T-helper 1 cell treated with Interleukin-12 subunit alpha and Interleukin-12 subunit beta and Interleukin-4 antibody, amounts not matched to agents 30 μg/mL and 1 μg/mL, for 36 hours (primary cell): ENCODE measurements around the gene MAGI1.
"Not testable (repeated sequence)": the region's sequence is repeated elsewhere in the genome, so short reads cannot be mapped to it uniquely, and the experiment has no call there.

Experiments
- H3K27ac Mint-ChIP-seq: one replicate; pipeline ENCODE4 v1.8.0; 2021; ENCODE audit warnings: mild to moderate bottlenecking, mixed read lengths
- H3K27me3 Mint-ChIP-seq: one replicate; pipeline ENCODE4 v1.8.0; 2021; ENCODE audit warnings: low read depth, mixed read lengths
- H3K36me3 Mint-ChIP-seq: one replicate; pipeline ENCODE4 v1.8.0; 2021; ENCODE audit warnings: low read depth, mixed read lengths
- H3K4me1 Mint-ChIP-seq: one replicate; pipeline ENCODE4 v1.8.0; 2021; ENCODE audit warnings: low read depth, mixed read lengths
- H3K4me3 Mint-ChIP-seq: one replicate; pipeline ENCODE4 v1.8.0; 2021; ENCODE audit warnings: mild to moderate bottlenecking, moderate library complexity, mixed read lengths
- H3K9me3 Mint-ChIP-seq: one replicate; pipeline ENCODE4 v1.8.0; 2021; ENCODE audit warnings: mixed read lengths

The MAGI1 gene

DNA sequence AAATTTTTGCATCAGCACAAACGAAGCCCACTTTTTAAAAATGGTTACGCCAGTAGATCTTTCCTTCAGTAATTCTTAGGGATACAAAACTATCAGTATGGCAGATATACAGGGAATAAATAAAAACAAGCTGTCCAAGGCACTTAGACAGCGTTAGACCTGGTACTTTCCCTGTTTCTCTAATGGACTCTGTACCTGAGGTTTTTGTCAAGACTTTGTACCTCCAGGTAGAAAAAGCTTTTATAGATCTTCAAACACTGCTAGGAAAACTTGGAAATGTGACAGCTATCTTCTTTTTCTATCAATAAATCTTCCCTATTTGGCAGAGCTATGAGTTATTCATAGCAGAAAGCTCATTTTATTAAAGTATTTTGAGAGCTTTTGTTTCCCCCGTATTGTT lies 477.8 kb downstream of the MAGI1 start:
- Mint-ChIP-seq H3K4me1 (no peaks in the 10 kb centered on the region), H3K4me3 (no peak overlapping the region), H3K27me3 (no peaks in the 10 kb centered on the region), H3K36me3 (no peaks in the 10 kb centered on the region), H3K9me3 (no peaks in the 10 kb centered on the region), H3K27ac (no peak overlapping the region)

DNA sequence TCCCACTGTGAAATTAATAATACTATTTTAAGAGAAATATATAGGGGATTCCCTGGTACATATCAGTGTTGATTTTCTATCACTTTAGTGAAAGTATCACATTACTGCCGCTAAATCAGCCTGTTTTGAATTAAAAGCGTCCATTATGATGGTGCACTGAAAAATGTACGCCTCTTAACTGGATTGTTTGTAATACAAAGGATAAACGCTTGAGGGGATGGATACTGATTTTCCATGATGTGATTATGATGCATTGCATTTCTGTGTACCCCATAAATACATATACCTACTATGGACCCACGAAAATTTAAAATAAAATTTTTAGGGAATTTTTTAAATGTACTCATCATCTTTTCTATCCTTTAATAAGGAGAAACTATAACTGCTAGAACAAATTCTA lies 478.6 kb downstream of the MAGI1 start:
- no peaks in the 10 kb centered on the region for H3K4me1 Mint-ChIP-seq
- no peak overlapping the region for H3K27ac Mint-ChIP-seq
- H3K4me3 Mint-ChIP-seq: no peak overlapping the region
- no peaks in the 10 kb centered on the region for H3K36me3 Mint-ChIP-seq
- H3K27me3 Mint-ChIP-seq: no peaks in the 10 kb centered on the region
- H3K9me3 Mint-ChIP-seq: no peaks in the 10 kb centered on the region

DNA sequence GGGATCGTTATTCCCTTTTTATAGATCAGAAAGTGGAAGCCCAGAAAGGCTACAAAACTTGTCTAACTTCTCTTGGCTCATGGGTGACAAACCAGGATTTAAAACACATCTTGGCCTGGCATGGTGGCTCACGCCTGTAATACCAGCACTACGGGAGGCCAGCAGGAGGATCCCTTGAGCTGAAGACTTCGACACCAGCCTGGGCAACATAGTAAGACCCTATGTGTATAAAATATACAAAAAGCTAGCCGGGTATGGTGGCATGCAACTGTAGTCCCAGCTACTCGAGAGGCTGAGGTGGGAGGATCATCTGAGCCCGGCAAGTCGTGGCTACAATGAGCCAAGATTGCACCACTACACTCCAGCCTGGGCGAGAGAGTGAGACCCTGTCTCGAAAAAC lies 479.1 kb downstream of the MAGI1 start:
- H3K4me3 Mint-ChIP-seq: no peak overlapping the region
- no peaks in the 10 kb centered on the region for H3K4me1 Mint-ChIP-seq
- H3K36me3 Mint-ChIP-seq: no peaks in the 10 kb centered on the region
- no peaks in the 10 kb centered on the region for H3K9me3 Mint-ChIP-seq
- H3K27me3 Mint-ChIP-seq: no peaks in the 10 kb centered on the region
- H3K27ac Mint-ChIP-seq: no peak overlapping the region

DNA sequence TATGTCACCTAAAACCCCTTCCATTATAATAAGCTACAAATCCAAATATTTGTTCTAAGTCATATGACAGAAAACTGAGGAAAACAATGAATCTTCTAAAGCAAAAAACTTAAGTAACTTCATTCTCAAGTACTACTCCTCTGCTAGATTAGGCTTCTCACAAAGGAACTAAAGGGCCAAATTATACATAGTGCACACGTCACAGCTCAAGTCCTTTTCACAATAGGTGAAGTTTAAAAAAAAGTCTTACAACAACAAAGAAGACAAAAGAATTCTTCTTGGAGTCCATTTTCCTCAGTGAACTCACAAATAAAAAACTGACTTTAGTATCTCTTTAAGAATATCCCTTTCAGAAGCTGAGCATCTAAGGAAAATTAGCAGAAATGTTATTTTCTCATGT lies 479.9 kb downstream of the MAGI1 start:
- H3K4me3 Mint-ChIP-seq: no peak overlapping the region
- no peak overlapping the region for H3K27ac Mint-ChIP-seq
- H3K27me3 Mint-ChIP-seq: no peaks in the 10 kb centered on the region
- no peaks in the 10 kb centered on the region for H3K36me3 Mint-ChIP-seq
- H3K9me3 Mint-ChIP-seq: no peaks in the 10 kb centered on the region
- H3K4me1 Mint-ChIP-seq: no peaks in the 10 kb centered on the region

DNA sequence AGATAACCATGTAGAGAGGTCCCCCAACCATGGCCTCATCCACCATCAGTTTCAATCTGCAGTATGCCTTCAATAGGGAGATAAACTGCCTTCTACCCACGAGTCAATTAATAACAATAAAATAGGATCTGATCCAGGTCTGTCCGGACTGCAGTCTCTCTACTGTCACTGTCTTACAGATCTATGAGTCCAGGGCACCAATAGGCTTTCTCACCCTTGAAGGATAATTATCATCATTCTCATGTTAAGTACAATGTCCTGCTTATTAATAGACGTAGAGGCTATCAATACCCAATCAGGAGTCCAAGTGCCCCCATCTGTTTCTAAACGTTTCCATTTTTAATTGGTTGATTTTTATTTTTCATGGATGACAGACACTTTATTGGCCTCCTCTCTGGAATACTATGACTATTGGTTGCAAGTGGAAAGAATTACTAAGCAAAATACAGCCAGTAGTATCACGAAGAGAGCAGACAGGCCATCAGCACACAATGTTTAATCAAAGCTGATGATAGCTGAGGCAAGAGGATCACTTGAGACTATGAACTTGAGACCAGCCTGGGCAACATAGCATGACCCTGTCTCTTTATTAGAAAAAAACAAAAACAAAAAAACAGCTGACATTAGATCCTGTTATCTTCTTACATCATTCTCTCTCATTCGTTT lies 480.7 kb downstream of the MAGI1 start:
- H3K9me3 Mint-ChIP-seq: no peaks in the 10 kb centered on the region

DNA sequence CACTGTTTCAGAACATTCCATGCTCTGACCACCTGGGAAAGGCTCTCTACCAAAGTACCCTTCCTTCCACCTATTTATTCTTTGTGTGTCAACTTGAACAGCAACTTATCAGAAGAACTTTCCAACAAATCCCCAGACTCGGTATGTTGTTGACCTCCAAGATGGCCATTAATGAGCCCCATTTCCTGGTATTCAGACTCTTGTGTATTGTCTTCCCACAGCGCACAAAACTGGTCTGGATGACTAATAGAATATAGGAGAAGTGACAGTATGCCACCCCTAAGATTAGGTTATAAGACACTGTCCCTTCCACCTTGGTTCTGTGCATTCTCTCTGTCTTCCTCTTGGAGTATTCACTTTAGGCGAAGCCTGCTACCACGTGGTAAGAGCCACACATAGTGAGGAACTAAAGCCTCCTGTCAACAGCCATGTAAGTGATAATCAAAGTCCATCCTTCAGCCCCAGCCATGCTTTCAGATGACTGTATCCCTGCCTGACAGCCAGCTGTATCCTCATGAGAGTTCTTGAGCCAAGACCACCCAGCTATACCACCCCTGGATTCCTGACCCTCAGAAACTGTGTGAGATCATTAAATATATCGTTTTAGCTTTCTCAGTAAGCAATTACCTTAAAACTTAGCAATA lies 481.7 kb downstream of the MAGI1 start:
- H3K9me3 Mint-ChIP-seq: no peaks in the 10 kb centered on the region
- no peak overlapping the region for H3K27ac Mint-ChIP-seq
- H3K36me3 Mint-ChIP-seq: no peaks in the 10 kb centered on the region
- no peaks in the 10 kb centered on the region for H3K27me3 Mint-ChIP-seq
- H3K4me3 Mint-ChIP-seq: no peak overlapping the region
- H3K4me1 Mint-ChIP-seq: no peaks in the 10 kb centered on the region

More for the DNA sequence above, 480.7 kb downstream of the MAGI1 start:
- H3K36me3 Mint-ChIP-seq: no peaks in the 10 kb centered on the region
- H3K27me3 Mint-ChIP-seq: no peaks in the 10 kb centered on the region
- H3K27ac Mint-ChIP-seq: no peak overlapping the region
- H3K4me3 Mint-ChIP-seq: no peak overlapping the region
- no peaks in the 10 kb centered on the region for H3K4me1 Mint-ChIP-seq

DNA sequence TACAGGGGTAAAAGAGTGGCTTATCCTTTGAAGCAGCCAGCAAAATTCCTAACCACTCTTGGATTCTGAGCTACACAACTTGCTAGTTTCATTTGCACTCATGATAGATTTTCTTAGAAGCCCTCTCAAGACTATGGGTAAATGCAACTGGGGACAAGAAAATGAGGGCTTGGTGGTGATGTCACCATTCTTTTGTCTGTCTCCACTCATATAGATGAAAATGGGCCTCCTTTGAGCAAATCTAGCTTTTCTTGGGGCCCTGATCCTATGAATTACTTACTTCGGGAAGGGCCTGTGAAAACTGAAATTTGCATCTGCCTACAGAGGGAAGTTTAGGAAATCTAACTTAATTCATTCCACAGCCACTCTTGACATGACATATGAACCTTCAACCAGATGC lies 486.3 kb downstream of the MAGI1 start:
- no peaks in the 10 kb centered on the region for H3K9me3 Mint-ChIP-seq
- no peaks in the 10 kb centered on the region for H3K4me1 Mint-ChIP-seq
- H3K27me3 Mint-ChIP-seq: peaks cover 8% of the 10 kb centered on the region

DNA sequence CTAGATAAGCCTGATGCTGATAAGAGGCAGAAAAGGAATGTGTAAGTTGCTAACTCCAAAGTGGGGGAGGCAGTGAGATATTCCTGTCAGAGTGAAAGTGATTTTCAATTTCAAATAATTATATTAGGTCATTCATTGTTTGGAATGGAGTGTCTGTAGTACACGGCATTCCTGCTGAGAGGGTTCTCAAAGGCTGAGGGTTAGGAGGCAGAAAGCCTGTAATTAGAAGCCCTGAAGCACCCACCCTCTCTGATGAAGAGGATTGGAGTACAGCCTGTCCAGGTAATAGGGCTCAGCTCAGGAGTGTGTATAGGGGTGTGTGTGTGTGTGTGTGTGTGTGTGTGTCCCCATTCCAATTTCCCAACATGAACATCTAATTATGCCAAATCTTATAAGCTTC lies 486.8 kb downstream of the MAGI1 start:
- Mint-ChIP-seq H3K9me3 (no peaks in the 10 kb centered on the region), H3K36me3 (no peaks in the 10 kb centered on the region), H3K4me1 (no peaks in the 10 kb centered on the region), H3K4me3 (no peak overlapping the region), H3K27ac (no peak overlapping the region), H3K27me3 (peaks cover 10% of the 10 kb centered on the region)

More for the DNA sequence above, 486.3 kb downstream of the MAGI1 start:
- Mint-ChIP-seq H3K36me3 (no peaks in the 10 kb centered on the region), H3K27ac (no peak overlapping the region), H3K4me3 (no peak overlapping the region)

DNA sequence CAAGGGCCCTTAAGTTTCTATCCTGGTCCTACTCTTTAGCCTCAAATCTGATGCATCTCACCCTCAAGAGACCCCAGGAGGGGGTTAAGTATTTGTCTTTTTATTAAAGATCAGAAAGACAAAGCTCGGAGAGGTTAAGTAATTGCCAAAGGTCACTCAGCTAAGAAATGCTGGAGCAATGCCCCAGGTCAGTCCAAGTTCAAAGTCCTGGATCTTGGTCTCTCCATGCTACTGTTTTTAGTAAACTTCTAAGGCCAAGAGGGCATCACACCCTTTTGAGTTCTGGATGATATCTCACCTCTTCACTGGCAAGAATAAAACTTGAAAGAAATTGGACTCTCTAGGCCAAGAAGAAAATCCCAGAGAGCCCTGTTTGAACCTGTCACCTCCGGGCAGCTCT lies 488.6 kb downstream of the MAGI1 start:
- no peaks in the 10 kb centered on the region for H3K36me3 Mint-ChIP-seq
- H3K27ac Mint-ChIP-seq: no peak overlapping the region
- H3K9me3 Mint-ChIP-seq: no peaks in the 10 kb centered on the region
- H3K27me3 Mint-ChIP-seq: peaks cover 10% of the 10 kb centered on the region
- H3K4me3 Mint-ChIP-seq: no peak overlapping the region
- no peaks in the 10 kb centered on the region for H3K4me1 Mint-ChIP-seq

DNA sequence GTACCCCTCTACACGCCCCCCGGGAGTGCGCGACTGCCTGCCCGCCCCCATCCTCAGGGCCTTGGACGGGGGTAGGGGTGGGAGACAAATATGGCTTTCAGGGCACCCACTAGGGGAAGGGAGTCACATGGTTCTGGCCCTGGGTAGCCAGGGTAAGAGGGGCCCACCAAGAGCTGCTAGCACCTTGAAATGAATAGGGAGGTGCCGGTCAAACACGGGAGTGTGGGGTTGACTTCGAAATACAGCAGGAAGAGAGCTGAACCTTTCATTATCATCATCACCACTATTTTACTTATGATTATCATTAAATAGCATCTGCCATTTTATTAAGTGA lies 489.1 kb downstream of the MAGI1 start:
- Mint-ChIP-seq H3K4me1 (no peaks in the 10 kb centered on the region), H3K4me3 (no peak overlapping the region), H3K27ac (no peak overlapping the region), H3K27me3 (peaks cover 10% of the 10 kb centered on the region), H3K36me3 (no peaks in the 10 kb centered on the region), H3K9me3 (no peaks in the 10 kb centered on the region)

DNA sequence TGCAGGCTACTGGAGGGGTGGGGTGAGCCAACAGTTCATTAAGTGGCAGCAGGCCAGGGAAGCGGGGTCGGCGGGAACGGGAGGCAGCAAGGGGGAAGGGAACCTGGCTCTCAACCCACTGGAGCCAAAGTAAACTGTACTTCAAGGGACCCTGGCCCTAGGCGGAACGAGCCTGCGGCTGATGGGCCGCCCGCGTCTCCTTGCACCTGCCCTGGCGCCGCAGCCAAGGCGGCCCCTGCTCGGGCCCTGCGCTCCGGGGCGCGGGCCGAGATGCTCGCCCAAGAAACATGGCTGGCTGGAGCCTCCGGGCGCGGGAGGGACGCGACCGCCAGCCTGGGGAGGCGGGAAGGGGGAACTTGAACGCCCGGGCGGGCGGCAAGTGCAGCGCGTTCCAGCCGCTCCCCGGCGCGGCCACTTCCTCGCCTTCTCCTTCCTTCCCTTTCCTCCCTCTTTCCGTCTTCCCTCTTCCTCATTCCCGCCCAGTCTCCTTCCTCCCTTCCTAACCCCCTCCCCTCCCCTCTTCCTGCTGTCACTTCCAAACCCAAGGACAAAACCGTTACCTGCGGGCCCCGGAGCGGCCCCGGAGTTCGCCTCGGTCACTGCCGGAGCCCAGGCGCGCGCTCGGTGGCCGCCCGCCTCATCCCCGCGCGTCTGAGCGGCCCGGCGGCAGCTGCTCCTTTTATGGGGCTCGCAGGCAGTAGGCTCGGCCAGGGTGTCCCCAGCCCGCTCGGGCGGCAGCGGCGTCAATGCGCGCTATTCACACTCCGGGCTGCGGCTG lies 489.7 kb downstream of the MAGI1 start:
- Mint-ChIP-seq H3K9me3 (no peaks in the 10 kb centered on the region), H3K4me1 (no peaks in the 10 kb centered on the region), H3K27ac (no peak overlapping the region), H3K36me3 (no peaks in the 10 kb centered on the region), H3K27me3 (peaks cover 10% of the 10 kb centered on the region), H3K4me3 (no peak overlapping the region)

DNA sequence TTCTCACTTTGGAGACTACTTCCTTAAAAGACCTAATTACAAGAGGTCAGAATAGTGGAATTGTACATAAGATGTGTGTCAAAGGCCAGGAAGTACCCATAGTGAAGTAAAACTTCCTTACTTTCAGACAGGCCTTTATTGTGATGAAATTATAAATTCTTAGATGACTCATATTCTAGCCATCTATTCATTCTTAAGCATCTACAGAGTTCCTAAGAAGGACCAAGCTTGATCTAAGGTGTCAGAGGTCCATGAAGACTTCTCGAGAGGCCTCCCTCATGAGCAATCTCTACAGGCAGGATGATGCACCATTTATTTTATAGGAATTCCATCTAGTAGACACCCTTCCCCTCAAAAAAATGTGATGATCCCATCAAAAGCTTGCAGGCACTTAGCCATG lies 493.3 kb downstream of the MAGI1 start:
- H3K27ac Mint-ChIP-seq: no peak overlapping the region
- H3K36me3 Mint-ChIP-seq: no peaks in the 10 kb centered on the region
- H3K4me3 Mint-ChIP-seq: no peak overlapping the region
- H3K9me3 Mint-ChIP-seq: no peaks in the 10 kb centered on the region
- H3K4me1 Mint-ChIP-seq: no peaks in the 10 kb centered on the region
- peaks cover 10% of the 10 kb centered on the region for H3K27me3 Mint-ChIP-seq

DNA sequence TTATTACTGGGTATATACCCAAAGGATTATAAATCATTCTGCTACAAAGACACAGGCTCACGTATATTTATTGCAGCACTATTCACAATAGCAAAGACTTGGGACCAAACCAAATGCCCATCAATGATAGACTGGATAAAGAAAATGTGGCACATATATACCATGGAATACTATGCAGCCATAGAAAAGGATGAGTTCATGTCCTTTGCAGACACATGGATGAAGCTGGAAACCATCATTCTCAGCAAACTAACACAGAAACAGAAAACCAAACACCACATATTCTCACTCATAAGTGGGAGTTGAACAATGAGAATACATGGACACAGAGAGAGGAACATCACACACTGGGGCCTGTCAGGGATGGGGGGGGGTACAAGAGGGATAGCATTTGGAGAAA lies 495.3 kb downstream of the MAGI1 start:
- not testable (repeated sequence) for H3K27ac Mint-ChIP-seq, H3K9me3 Mint-ChIP-seq, H3K4me3 Mint-ChIP-seq, H3K36me3 Mint-ChIP-seq, H3K4me1 Mint-ChIP-seq, H3K27me3 Mint-ChIP-seq

DNA sequence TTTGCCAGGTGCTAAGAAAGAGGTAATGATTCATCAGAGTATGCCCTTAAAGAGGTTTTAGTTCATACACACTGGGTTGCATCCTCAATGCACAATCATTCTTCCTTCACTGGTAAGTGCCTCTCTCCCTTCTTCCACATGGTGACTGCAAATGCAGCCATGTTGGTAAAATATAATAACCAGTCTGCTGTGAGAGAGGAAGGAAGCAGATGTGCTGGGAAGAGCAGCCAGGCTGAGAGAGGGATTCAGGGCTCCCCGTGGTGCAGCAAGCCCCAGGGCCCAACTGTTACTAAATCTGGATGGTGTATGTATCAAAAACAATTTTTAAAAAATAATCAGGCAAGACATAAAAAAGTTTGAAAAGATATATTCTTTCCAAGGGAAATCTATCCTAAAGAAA lies 498.1 kb downstream of the MAGI1 start:
- no peaks in the 10 kb centered on the region for H3K4me1 Mint-ChIP-seq
- H3K9me3 Mint-ChIP-seq: no peaks in the 10 kb centered on the region
- H3K27ac Mint-ChIP-seq: no peak overlapping the region
- H3K27me3 Mint-ChIP-seq: no peaks in the 10 kb centered on the region
- no peak overlapping the region for H3K4me3 Mint-ChIP-seq
- no peaks in the 10 kb centered on the region for H3K36me3 Mint-ChIP-seq

DNA sequence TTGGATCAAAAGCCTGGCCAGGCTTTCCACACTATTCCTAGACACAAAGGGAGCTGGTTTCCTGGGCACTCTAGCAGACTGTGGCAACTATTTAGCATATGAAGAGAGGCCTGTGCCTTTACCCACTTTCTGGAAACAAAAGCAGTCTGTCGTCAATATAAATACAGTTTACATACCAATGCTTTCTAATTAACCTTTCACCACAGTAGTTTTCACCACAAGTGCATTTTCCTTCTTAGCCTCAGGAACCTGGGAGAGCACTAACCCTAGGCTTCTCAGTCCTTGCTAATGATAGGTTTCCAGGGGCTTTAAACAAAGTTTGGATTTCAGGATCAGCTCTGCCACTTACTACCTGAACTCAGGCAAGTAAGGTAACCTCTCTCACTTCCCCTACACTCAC lies 499.1 kb downstream of the MAGI1 start:
- Mint-ChIP-seq H3K9me3 (no peaks in the 10 kb centered on the region), H3K27ac (no peak overlapping the region), H3K4me3 (no peak overlapping the region), H3K36me3 (no peaks in the 10 kb centered on the region), H3K27me3 (no peaks in the 10 kb centered on the region), H3K4me1 (no peaks in the 10 kb centered on the region)
